ENCODE measurements around the gene SNAPIN. TPM values are rescaled to one million over a fixed set of nuclear protein-coding genes. Genes with fewer than 3 reads are reported as not detected.
A peak's percentile ranks its signal among the peaks of the same experiment; 100 is the strongest.

SNAPIN gene
- total and polyA plus RNA-seq, 9 of the 15 experiments (the other 6 are each of a cell fraction or from before 2014, with no cell fraction given), result 11.2 to 43.9 (median 32.3) TPM

- TF ChIP-seq SFPQ (IDR thresholded peaks at IDR 0.05; ENCODE audit: low read depth, low read length), result no peak
- TF ChIP-seq MEF2D (tag; conservative IDR thresholded peaks at IDR 0.05; ENCODE audit: low read depth), result no peak
- TF ChIP-seq NCOA1 (IDR thresholded peaks at IDR 0.05; ENCODE audit: low read depth), result no peak
- TF ChIP-seq KLF16 (IDR thresholded peaks at IDR 0.05), result no peak
Measured at GRCh38 chr1:153642161-153642560, 16.3 kb upstream of the SNAPIN start (continued).

GRCh38 chr1:153643100-153643499, 15.4 kb upstream of the SNAPIN start:
- POLR2A ChIA-PET, result interaction anchor here (0.5 to 14.7 kb wide), 8 partner anchors 4 to 303 kb away, joined by 3 to 205 read pairs (median 4); partner anchors contain the start of genes CHTOP and SNAPIN
- BruUV-seq (replicated peaks), result TSS peak; percentile 0
- in situ Hi-C loops (cut with MboI), result no loop called here
- H3K9ac ChIP-seq (ENCODE audit: insufficient read depth in 1 of 2, low read depth in 2 of 2, low read length in 2 of 2), result peak overlapping the region in 1 of 2 experiments; percentile 28; a peak in 1 of 4 replicates
- H4K20me1 ChIP-seq (replicated peaks; ENCODE audit: control insufficient read depth, insufficient read depth, low read length), result no peaks in the 10 kb centered on the region; the same call in 1 of the 2 replicates
- H3K27ac ChIP-seq (ENCODE audit: extremely low read depth, low read depth, low read length), result no peak overlapping the region
- WGBS (ENCODE audit: insufficient coverage, low coverage, missing lambda C conversion rate), result 93% methylated on average over 9 of the region's 11 CpGs
- H2AFZ ChIP-seq (ENCODE audit: low read depth, low read length), result no peak overlapping the region
- no peaks in the 10 kb centered on the region for H3K27me3 ChIP-seq (ENCODE audit: control insufficient read depth in 2 of 2, insufficient read depth in 2 of 2, low read length in 2 of 2)
- no peak overlapping the region for H3K4me2 ChIP-seq (ENCODE audit: insufficient read depth, low read length)
- TF ChIP-seq ZNF518B (CRISPR knock-in tag; IDR thresholded peaks at IDR 0.05), result no peak
- no peak for TF ChIP-seq GTF2E2 (tag; IDR thresholded peaks at IDR 0.05)
- TF ChIP-seq TCFL5 (CRISPR knock-in tag; conservative IDR thresholded peaks at IDR 0.05), result no peak
- CTCF ChIA-PET (ENCODE audit: low intra/inter-chr PET ratio), result no interaction called here
- FAIRE-seq, result no peak
- H3K36me3 ChIP-seq (ENCODE audit: control insufficient read depth, insufficient read depth, low read length), result peaks cover 91% of the 10 kb centered on the region
- intact Hi-C loops (cut with micrococcal nuclease), result no loop called here
- H3K9me3 ChIP-seq (replicated peaks; ENCODE audit: control insufficient read depth, insufficient read depth, low read depth, low read length), result no peaks in the 10 kb centered on the region
- H3K79me2 ChIP-seq (ENCODE audit: control insufficient read depth, insufficient read depth, low read length), result peaks cover 15% of the 10 kb centered on the region
- DNase-seq (ENCODE audit: extremely low read depth in 1 of 4, low spot score in 3 of 4), result no peak
- H3K4me1 ChIP-seq (replicated peaks in 1 of 2; ENCODE audit: control insufficient read depth in 2 of 2, insufficient read depth in 2 of 2, low read length in 2 of 2), result peaks cover 2 to 4% of the 10 kb centered on the region in 2 experiments; a peak in 3 of 5 replicates
- ATAC-seq, result no peak
- no peaks in the 10 kb centered on the region for H3K9me1 ChIP-seq (ENCODE audit: control insufficient read depth, insufficient read depth, low read length)
- no peak overlapping the region for H3K4me3 ChIP-seq

Data from K562 (cell line).